ENCODE data around the gene ARID5A. TPM values are rescaled to one million over a fixed set of nuclear protein-coding genes. Genes with fewer than 3 reads are reported as not detected.
"Not testable (repeated sequence)": the region's sequence is repeated elsewhere in the genome, so short reads cannot be mapped to it uniquely, and the experiment has no call there.

ARID5A gene, protein sequence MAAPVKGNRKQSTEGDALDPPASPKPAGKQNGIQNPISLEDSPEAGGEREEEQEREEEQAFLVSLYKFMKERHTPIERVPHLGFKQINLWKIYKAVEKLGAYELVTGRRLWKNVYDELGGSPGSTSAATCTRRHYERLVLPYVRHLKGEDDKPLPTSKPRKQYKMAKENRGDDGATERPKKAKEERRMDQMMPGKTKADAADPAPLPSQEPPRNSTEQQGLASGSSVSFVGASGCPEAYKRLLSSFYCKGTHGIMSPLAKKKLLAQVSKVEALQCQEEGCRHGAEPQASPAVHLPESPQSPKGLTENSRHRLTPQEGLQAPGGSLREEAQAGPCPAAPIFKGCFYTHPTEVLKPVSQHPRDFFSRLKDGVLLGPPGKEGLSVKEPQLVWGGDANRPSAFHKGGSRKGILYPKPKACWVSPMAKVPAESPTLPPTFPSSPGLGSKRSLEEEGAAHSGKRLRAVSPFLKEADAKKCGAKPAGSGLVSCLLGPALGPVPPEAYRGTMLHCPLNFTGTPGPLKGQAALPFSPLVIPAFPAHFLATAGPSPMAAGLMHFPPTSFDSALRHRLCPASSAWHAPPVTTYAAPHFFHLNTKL
- 37.4 TPM for total RNA-seq

DNA sequence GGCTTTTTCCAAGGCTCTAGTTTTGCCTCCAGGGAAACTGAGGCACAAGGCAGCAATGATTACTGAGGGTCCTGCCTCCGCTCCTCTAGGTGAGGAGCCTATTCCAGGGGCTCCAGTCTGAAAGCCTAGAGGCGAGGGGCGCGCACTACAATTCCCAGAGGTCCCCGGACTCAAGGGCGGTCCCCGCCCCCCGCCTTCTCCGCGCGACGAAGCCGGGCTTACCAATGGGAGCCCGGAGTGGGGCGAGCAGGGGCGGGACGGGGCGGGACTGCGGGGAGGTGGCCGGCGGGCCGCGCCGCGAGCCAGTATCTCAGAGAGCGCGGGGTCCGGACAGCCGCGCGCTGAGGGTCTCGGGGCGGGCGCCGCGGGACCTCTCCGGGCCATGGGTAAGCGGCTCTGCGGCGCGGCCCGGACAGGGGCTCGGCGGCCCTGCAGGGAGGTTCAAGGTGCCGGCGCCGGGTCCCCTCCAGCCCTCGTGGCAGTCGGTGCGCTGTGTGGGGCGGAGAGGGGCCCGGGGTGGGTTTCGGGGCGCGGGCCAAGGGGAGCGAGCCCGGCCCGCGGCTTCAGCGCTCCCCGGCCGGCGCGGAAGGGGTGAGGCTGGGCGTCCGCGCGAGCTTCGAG lies at the start of gene ARID5A:
ARID5A (plus strand) TSS at position 308 of the 621 bp plus-strand sequence; CDS start at position 383, 75 bp downstream.
- DNase-seq (ENCODE audit: low read depth in 2 of 3, low spot score in 2 of 3) = peak; percentile 70 to 94 (median 92)

DNA sequence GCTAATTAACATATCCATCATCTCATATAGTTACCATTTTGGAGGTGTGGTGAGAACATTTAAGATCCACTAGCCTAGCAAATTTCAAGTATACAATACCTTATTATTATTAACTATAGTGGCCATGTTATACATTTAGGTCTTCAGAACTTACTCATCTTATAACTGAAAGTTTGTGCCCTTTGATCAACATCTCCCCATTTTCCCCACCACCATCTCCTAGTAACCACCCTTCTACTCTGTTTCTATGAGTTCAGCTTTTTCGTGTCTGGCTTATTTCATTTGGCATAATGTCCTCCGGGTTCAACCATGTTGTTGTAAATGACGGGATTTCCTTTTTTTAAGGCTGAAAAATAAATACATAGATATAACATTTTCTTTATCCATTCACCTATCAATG lies 47.3 kb upstream of the ARID5A start:
- DNase-seq (ENCODE audit: low read depth in 2 of 3, low spot score in 2 of 3) = no peak

DNA sequence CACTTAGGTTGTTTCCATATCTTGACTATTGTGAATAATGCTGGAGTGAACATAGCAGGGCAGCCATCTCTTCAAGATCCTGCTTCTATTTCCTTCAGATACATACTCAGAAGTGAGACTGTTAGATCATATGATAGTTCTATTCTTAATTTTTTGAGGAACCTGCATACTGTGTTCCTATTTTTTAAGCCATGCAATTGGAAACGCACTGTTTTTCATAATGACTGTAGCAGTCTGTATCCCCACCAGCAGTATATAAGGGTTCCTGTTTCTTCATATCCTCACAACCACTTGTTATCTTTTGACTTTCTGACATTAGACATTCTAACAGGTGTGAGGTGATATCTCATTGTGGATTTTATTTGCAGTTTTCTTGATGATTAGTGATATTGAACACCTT lies 46.9 kb upstream of the ARID5A start:
- DNase-seq (ENCODE audit: low read depth in 2 of 3, low spot score in 2 of 3) = no peak

DNA sequence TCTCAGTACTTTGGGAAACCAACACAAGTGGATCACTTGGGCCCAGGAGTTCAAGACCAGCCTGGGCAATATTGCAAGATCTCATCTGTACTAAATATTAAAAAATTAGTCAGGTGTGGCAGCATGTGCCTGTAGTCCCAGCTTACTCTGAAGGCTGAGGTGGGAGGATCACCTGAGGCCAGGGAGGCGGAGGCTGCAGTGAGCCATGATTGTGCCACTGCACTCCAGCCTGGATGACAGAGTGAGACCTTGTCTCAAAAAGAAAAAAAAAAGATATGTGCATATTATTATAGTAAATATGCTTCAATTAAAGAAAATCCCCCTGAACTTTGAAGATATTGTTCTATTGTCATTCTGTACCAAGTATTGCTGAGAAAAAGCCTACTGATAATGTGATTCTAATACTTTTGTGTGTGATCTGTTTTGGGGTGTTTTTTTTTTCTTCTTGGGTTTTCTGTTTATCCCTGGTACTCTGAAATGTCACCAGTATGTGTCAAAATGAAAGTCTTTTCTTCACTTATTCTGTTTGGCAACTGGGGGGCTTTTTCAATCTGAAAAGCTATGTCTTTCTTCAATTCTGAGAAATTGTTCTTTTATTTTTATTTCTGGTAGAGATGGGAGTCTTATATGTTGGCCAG lies 44.6 kb upstream of the ARID5A start:
- no peak for DNase-seq (ENCODE audit: low read depth in 2 of 3, low spot score in 2 of 3)

DNA sequence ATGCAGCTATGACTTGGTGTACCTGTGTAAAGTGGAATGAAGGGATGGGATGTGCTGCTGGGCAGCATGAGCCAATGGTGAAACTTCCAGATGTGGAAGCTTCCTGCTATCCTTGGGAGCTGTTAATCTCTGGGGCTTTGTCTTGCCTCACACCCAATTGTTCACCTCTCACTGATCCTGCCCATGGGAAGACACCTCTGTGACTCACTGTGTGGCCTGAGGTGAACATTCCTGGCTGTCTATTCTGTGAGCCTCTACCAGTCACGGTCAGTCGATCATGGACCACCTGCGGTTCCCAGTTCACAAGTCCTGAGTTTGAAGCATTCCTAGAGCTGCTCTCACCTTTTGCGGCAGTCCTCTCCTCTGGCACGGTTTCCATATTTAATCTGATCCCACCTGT lies 43.5 kb upstream of the ARID5A start:
- DNase-seq (ENCODE audit: low read depth in 2 of 3, low spot score in 2 of 3) = no peak

DNA sequence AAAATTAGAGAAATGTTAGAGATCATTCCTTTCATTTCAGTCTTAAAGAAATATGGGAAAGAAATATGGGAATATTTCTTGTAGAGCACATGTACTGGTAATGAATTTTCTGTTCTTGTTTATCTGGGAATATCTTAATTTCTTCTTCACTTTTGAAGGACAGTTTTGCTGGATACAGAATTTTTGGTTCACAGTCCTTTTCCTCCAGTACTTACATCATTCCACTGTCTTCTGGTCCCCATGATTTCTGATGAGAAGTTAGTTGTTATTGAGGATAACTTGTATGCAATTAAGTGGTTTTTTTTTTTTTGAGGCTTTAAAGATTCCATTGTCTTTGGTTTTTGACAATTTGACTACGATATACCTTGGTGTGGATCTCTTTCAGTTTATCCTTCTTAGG lies 42.4 kb upstream of the ARID5A start:
- no peak for DNase-seq (ENCODE audit: low read depth in 2 of 3, low spot score in 2 of 3)

DNA sequence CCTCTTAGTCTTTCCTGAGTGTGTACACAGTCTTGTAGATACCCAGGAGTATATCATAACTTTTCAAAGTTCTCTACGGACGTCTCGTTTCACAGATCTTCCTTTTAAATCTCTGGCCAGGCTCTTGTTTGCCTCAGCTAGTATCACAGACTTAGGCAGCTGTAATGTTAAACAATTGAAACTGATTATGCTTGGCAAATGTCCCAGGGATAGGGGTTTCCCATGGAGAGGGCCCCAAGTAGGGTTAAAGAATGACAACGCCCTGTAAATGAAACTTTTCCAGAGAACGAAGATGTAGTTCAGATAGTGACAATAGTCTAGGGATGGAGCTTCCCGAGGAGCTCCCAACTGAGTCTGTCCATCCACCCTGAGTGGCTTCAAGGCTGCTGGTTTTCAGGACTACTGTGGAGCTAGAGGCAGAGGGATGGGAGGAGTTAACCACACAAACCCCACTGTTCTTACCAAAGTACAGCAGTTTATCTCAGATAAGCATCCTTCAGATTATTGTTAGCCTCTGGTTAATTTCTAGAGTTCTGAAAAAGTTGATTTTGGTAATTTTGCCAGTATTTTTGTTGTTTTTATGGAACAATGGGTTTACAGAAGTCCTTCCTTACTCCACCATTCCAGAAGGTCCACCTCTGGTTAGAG lies 40.4 kb upstream of the ARID5A start:
- no peak for DNase-seq (ENCODE audit: low read depth in 2 of 3, low spot score in 2 of 3)

DNA sequence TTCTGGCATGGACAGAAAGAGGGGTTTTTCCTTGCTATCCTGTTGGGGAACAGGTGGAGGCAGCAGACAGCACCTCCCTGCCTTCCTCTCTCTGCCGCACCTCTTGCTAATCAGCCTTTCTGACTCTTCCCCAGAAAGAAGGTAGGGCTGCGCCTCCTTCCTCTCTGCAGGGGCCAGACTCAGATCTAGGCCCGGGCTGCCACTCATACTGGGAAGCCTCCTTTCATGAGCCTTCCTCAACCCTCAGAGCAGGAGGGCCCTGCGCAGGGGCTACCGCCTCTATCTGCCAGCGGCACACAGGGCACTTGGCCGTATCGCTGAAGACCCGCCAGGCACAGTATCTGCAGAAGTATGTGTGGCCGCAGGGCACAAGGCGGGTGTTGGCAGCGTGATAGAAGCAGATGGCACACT lies 38.5 kb upstream of the ARID5A start:
- peak in 2 of 3 donors; percentile 38 to 57 for DNase-seq (ENCODE audit: low read depth in 2 of 3, low spot score in 2 of 3)

DNA sequence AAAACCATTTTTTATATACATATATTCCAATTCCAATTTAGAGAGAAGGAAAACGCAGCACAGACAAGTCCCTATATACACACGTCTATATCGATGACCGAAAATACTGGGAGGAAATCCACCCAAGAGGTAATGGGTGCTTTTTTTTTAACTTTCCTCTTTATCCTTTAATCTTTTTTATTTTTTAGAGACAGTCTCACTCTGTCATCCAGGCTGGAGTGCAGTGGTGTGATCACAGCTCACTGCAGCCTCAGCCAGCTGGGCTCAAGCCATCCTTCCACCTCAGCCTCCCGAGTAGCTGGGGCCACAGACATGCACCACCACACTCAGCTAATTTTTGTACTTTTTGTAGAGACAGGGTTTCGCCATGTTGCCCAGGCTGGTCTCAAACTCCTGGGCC lies 37.9 kb upstream of the ARID5A start:
- not testable (repeated sequence) for DNase-seq (ENCODE audit: low read depth in 2 of 3, low spot score in 2 of 3)

DNA sequence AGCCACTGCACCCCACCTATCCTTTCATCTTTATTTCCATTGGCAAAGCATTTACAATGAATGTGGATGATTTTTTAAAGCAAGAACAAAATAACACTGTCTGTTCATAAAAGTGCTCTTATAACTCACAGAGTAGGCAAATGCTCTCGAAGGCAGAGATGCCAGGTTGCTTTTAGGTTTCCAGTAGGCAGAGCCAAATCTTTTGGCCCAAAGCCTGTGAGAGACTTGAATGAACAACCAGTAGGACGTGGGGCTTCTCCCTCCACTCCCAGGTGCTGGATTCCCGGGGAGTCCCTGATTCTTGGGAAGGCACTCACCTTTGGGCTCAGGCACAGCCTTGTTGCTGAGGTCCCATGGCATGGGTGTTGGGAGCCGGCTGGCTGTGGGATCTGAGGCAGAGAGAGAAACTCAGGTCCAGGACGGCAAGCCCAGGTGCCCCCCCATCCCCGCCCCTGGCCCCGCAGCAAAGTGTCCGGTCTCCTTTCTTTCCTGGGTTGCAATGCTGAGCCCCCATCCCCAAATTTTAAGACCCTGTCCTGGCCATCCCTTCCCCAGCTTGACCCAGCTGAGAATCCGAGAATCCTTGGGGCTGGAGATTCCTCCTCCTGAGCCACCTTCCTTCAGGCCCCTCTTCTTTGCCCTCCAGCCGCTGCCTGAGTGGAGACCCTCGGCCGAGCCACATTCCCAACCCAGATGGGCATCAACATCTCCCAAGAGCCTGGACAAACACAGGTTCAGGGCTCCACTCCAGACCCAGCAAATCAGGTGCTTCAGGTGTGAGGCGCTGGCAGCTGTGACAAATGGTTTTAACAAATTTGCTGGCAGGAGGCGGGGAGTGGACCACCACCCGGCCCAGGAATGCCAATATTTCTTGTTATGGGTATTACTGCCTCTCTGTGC lies 37.2 kb upstream of the ARID5A start:
- DNase-seq (ENCODE audit: low read depth in 2 of 3, low spot score in 2 of 3) = no peak

DNA sequence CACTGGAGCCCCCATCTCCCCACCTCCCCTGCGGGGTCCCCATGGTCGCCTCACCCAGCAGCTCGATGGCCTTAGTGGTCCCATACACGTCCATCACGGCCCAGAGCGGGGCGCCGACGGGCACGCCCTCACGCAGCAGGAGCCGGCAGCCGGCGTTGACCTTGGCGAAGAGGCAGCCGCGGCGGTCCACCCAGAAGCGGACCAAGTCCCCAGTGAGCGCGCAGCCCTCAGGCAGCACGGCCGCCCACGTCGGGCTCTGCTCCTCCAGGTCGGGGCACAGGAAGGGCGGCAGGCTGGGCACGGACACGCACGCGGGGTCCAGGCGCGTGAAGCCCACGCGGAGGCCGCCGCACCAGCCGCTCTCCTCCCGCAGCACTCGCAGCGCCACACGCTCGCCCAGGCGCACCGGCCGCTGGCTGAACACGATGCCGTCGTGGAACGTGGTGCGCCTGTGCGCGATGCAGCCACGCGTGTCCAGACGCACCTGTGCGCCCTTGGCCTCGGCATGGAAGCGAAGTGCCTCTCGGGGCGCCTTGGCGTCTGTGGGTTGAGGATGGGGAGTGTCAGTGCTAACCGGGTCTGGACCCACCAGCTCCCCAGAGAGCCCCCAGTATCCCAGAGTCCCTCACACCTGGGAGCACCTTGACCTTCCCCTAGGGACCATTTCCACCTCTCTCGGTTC lies 36.0 kb upstream of the ARID5A start:
- DNase-seq (ENCODE audit: low read depth in 2 of 3, low spot score in 2 of 3) = no peak

DNA sequence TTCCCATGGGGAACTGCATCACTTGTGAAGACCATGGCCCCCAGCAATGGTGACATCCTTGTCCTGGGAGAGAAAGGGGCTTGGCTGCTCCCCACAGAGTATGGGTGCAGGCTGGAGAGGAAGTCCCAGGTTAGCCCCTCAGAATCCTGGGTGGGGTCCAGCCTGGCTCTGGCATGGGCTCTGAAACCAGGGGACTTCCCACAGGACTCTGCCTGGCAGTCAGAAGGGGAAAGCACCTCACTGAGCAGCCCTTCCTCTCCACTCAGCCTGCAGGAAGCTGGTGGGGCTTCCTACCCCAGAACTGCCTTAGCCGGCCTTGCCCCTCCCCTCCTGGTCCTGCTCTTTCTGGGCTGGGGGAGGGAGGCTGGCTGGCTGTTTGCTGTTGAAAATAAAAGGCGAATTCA lies 35.1 kb upstream of the ARID5A start:
- peak in 2 of 3 donors; percentile 73 to 78 for DNase-seq (ENCODE audit: low read depth in 2 of 3, low spot score in 2 of 3)

DNA sequence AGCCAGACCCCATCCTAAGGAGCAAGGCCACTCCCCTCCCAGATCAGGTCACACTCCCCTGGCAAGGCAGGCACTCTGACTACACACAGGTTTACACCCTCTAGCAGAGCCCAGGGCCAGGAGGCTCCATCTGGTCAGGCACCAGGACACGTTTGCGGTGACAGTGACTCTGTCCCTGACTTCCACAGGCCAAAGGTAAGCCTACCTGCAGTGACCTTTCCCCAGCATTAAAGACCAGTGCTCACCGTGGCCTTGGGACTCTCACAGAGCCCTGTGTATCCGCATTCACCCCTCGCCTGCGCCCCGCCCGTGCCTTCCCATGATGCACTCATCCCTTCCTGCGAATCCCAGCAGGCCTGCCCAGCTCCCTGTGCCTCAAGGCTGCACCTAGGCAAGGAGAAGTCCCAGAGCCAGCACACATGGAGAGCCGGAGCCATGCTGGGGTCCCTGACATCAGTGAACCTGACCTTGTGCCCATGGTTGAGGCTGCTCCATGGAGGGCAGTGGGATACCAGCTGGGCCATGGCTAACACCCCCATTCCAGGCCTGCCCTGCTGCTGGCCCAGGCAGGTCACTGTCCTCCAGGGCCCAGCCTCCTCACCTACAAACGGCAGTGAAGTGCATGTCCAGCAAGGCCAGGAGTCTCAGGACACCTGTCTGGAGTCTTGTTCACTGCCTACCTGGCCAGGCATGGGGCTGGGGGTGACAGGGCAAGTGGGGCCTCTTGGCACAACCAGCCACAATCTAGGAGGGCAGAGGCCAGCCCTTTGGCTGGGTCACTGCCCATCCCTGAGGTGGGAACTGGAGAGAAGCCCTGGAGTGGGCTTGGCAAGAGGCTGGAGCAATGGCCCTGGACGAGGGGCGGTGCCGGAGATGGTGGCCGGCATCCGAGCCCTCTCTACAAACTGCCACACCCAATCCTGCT lies 34.4 kb upstream of the ARID5A start:
- DNase-seq (ENCODE audit: low read depth in 2 of 3, low spot score in 2 of 3) = no peak

DNA sequence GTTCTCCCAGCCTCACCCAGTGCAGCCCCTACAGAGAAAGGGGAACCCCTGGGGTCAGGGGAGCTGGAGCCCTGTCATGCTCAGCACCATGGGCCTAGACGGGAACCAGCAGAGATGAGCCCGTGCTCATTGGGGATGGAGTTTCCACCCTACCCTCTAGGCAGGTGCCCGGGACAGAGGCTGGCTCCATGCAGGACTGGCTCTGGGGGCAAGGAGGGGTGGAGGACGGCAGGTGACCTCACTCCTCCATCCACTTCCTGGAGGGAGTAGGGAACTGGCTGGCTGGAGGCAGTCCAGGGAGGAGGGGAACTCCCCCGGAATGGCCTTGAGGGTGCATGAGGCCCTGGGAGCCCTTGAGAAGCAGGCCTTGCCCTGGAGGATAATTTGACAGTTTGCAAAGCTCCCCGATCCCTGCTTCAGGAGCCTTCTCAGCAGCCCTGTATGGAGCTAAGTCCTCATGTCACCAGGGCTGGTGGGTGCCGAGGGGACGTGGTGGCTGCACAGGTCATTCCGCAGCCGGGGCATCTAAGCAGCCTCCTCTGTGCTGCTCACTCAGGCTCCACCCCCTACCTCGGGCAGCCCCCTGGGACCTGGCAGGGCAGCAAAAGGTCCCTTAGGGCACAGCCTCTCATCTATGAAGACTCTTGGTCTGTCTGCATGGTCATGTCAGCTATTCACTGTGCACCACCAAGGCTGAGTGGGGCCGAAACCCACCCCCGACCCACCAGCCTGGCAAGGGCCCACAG lies 33.5 kb upstream of the ARID5A start:
- DNase-seq (ENCODE audit: low read depth in 2 of 3, low spot score in 2 of 3) = no peak

DNA sequence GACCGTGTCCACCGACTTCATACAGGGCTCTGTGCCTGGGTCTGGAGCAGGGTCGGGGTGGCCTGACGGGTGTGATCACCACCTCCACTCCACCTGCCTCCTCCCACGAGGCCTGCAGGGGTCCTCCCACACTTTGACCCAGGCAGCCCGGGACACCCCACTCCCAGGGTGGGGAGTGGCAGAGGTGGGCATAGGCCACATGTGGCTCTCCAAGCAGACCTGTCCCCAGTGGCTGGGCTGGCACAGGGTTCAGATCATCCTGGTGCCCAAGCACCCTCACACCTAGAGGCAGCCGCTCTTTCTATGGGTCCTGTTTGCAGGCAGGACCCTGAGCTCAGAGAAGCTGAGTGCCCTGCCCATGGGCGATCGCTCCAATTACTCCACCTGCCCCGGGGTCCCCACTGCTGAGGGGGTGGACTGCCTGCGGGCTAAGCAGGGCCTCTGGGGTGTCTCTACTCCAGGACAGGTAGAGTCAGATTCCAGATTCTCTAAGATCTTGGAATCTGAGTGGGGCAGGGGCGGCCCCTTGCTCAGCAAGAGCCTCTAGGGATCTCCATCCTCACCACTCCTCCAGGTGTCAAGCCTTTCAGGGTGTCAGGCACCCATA lies 32.8 kb upstream of the ARID5A start:
- DNase-seq (ENCODE audit: low read depth in 2 of 3, low spot score in 2 of 3) = no peak

DNA sequence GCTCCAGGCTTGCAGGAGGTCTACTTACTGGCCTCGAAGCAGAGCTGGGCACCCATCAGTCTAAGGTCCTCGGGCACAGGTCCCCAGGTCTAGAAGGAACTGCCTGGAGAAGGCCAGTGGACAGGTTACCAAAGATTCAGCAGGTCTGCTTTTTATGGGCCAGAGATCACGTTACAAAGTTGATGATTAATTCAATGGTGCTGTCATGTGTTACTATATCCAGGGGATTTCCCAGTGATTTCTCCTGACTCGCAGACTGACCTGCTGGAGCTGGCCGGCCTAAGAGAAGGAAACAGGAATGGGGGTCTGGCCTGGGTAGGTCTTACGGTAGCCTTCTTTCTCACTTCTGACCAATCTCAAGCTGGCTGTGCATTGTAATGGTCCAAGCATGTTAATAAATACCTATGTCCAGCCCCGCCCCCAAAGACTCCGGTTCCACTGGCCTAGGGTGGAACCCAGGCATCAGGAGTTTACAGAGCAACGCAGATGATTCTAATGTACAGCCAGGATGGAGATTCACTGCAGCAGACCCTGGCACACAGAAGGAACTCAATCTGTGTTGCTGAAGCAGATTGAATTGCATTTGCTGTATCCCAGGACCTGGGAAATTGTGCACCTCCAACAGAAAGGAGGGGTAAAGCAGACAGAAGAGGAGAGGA lies 31.2 kb upstream of the ARID5A start, which contains the start of gene NEURL3:
NEURL3 (minus strand) TSS at position 127 of the 659 bp plus-strand sequence; CDS start at position 56, 71 bp downstream.
- DNase-seq (ENCODE audit: low read depth in 2 of 3, low spot score in 2 of 3) = no peak

Data from hematopoietic multipotent progenitor cell (in vitro differentiated cells).